ENCODE data around the gene ARHGEF28. TPM values are rescaled to one million over a fixed set of nuclear protein-coding genes. Genes with fewer than 3 reads are reported as not detected.

ARHGEF28 gene
- total and polyA plus RNA-seq, 4 donors: 4.8 to 27.8 (median 12.7) TPM

GRCh38 chr5:73816656-73817420 lies 190.8 kb downstream of the ARHGEF28 start:
- Histone ChIP-seq H3K36me3 (ENCODE audit: control insufficient read depth in 1 of 2, insufficient read depth in 2 of 2, low read length in 1 of 2) (no peaks in the 10 kb centered on the region), H3K27me3 (ENCODE audit: control insufficient read depth in 1 of 2, insufficient read depth in 2 of 2, low read length in 1 of 2) (no peaks in the 10 kb centered on the region), H3K4me3 (ENCODE audit: low read length in 2 of 2) (no peak overlapping the region), H3K27ac (ENCODE audit: low read depth in 1 of 2, low read length in 2 of 2) (peak overlapping the region; percentile 49 to 75), H3K9me3 (ENCODE audit: control insufficient read depth, low read length) (no peaks in the 10 kb centered on the region), H3K4me1 (ENCODE audit: control insufficient read depth in 1 of 2, insufficient read depth in 2 of 2, low read length in 2 of 2) (peaks cover 7 to 12% of the 10 kb centered on the region in 2 donors)
- ATAC-seq (ENCODE audit: low FRiP score) (no peak), DNase-seq (no peak)
- intact Hi-C loops (cut with DNase I): no loop called here
- WGBS, 2 donors: 62 to 66% methylated on average over 5 of the region's 5 CpGs

GRCh38 chr5:73818357-73818756 lies 192.4 kb downstream of the ARHGEF28 start:
- H3K36me3 ChIP-seq (ENCODE audit: control insufficient read depth in 1 of 2, insufficient read depth in 2 of 2, low read length in 1 of 2): no peaks in the 10 kb centered on the region
- DNase-seq: no peak
- no peaks in the 10 kb centered on the region for H3K27me3 ChIP-seq (ENCODE audit: control insufficient read depth in 1 of 2, insufficient read depth in 2 of 2, low read length in 1 of 2)
- H3K4me1 ChIP-seq (ENCODE audit: control insufficient read depth in 1 of 2, insufficient read depth in 2 of 2, low read length in 2 of 2): peaks cover 7 to 12% of the 10 kb centered on the region in 2 donors
- no peak for ATAC-seq (ENCODE audit: low FRiP score)
- intact Hi-C loops (cut with DNase I): no loop called here
- H3K9me3 ChIP-seq (ENCODE audit: control insufficient read depth, low read length): no peaks in the 10 kb centered on the region
- H3K4me3 ChIP-seq (ENCODE audit: low read length in 2 of 2): no peak overlapping the region
- H3K27ac ChIP-seq (ENCODE audit: low read depth in 1 of 2, low read length in 2 of 2): no peak overlapping the region

GRCh38 chr5:73820326-73820725 lies 194.3 kb downstream of the ARHGEF28 start:
- Histone ChIP-seq H3K9me3 (ENCODE audit: control insufficient read depth, low read length) (no peaks in the 10 kb centered on the region), H3K27ac (ENCODE audit: low read depth in 1 of 2, low read length in 2 of 2) (peak overlapping the region in 1 of 2 donors; percentile 11), H3K27me3 (ENCODE audit: control insufficient read depth in 1 of 2, insufficient read depth in 2 of 2, low read length in 1 of 2) (no peaks in the 10 kb centered on the region), H3K4me1 (ENCODE audit: control insufficient read depth in 1 of 2, insufficient read depth in 2 of 2, low read length in 2 of 2) (peaks cover 7 to 12% of the 10 kb centered on the region in 2 donors), H3K4me3 (ENCODE audit: low read length in 2 of 2) (no peak overlapping the region), H3K36me3 (ENCODE audit: control insufficient read depth in 1 of 2, insufficient read depth in 2 of 2, low read length in 1 of 2) (no peaks in the 10 kb centered on the region)
- DNase-seq: no peak
- intact Hi-C loops (cut with DNase I): no loop called here
- WGBS, 2 donors: 89 to 90% methylated on average over 2 of the region's 2 CpGs
- no peak for ATAC-seq (ENCODE audit: low FRiP score)

GRCh38 chr5:73821003-73821402 lies 195.0 kb downstream of the ARHGEF28 start:
- 34 to 39% methylated on average over 4 of the region's 4 CpGs for WGBS, 2 donors
- H3K4me1 ChIP-seq (ENCODE audit: control insufficient read depth in 1 of 2, insufficient read depth in 2 of 2, low read length in 2 of 2): peaks cover 10 to 15% of the 10 kb centered on the region in 2 donors
- no peaks in the 10 kb centered on the region for H3K27me3 ChIP-seq (ENCODE audit: control insufficient read depth in 1 of 2, insufficient read depth in 2 of 2, low read length in 1 of 2)
- intact Hi-C loops (cut with DNase I): no loop called here
- H3K27ac ChIP-seq (ENCODE audit: low read depth in 1 of 2, low read length in 2 of 2): peak overlapping the region in 1 of 2 donors; percentile 11
- H3K36me3 ChIP-seq (ENCODE audit: control insufficient read depth in 1 of 2, insufficient read depth in 2 of 2, low read length in 1 of 2): no peaks in the 10 kb centered on the region
- H3K9me3 ChIP-seq (ENCODE audit: control insufficient read depth, low read length): no peaks in the 10 kb centered on the region
- H3K4me3 ChIP-seq (ENCODE audit: low read length in 2 of 2): no peak overlapping the region
- no peak for ATAC-seq (ENCODE audit: low FRiP score)
- no peak for DNase-seq

GRCh38 chr5:73822278-73822988 lies 196.4 kb downstream of the ARHGEF28 start:
- H3K36me3 ChIP-seq (ENCODE audit: control insufficient read depth in 1 of 2, insufficient read depth in 2 of 2, low read length in 1 of 2): no peaks in the 10 kb centered on the region
- 51 to 56% methylated on average over 2 of the region's 2 CpGs for WGBS, 2 donors
- H3K4me3 ChIP-seq (ENCODE audit: low read length in 2 of 2): no peak overlapping the region
- H3K27ac ChIP-seq (ENCODE audit: low read depth in 1 of 2, low read length in 2 of 2): peak overlapping the region; percentile 38 to 61
- peaks cover 10 to 17% of the 10 kb centered on the region in 2 donors for H3K4me1 ChIP-seq (ENCODE audit: control insufficient read depth in 1 of 2, insufficient read depth in 2 of 2, low read length in 2 of 2)
- H3K27me3 ChIP-seq (ENCODE audit: control insufficient read depth in 1 of 2, insufficient read depth in 2 of 2, low read length in 1 of 2): no peaks in the 10 kb centered on the region
- no peaks in the 10 kb centered on the region for H3K9me3 ChIP-seq (ENCODE audit: control insufficient read depth, low read length)
- intact Hi-C loops (cut with DNase I): no loop called here
- ATAC-seq (ENCODE audit: low FRiP score) (no peak), DNase-seq (no peak)

- WGBS, 2 donors: 25 to 41% methylated on average over 4 of the region's 4 CpGs
- H3K9me3 ChIP-seq (ENCODE audit: control insufficient read depth, low read length): no peaks in the 10 kb centered on the region
- no peak overlapping the region for H3K4me3 ChIP-seq (ENCODE audit: low read length in 2 of 2)
- intact Hi-C loops (cut with DNase I): no loop called here
- no peaks in the 10 kb centered on the region for H3K36me3 ChIP-seq (ENCODE audit: control insufficient read depth in 1 of 2, insufficient read depth in 2 of 2, low read length in 1 of 2)
- DNase-seq (no peak), ATAC-seq (ENCODE audit: low FRiP score) (no peak)
- no peaks in the 10 kb centered on the region for H3K27me3 ChIP-seq (ENCODE audit: control insufficient read depth in 1 of 2, insufficient read depth in 2 of 2, low read length in 1 of 2)
- no peak overlapping the region for H3K27ac ChIP-seq (ENCODE audit: low read depth in 1 of 2, low read length in 2 of 2)
- peaks cover 8 to 17% of the 10 kb centered on the region in 2 donors for H3K4me1 ChIP-seq (ENCODE audit: control insufficient read depth in 1 of 2, insufficient read depth in 2 of 2, low read length in 2 of 2)
Measured at GRCh38 chr5:73822989-73823339, 197.0 kb downstream of the ARHGEF28 start.

- no peak for DNase-seq
- Histone ChIP-seq H3K27ac (ENCODE audit: low read depth in 1 of 2, low read length in 2 of 2) (peak overlapping the region in 1 of 2 donors; percentile 44), H3K9me3 (ENCODE audit: control insufficient read depth, low read length) (no peaks in the 10 kb centered on the region), H3K27me3 (ENCODE audit: control insufficient read depth in 1 of 2, insufficient read depth in 2 of 2, low read length in 1 of 2) (no peaks in the 10 kb centered on the region), H3K36me3 (ENCODE audit: control insufficient read depth in 1 of 2, insufficient read depth in 2 of 2, low read length in 1 of 2) (no peaks in the 10 kb centered on the region), H3K4me3 (ENCODE audit: low read length in 2 of 2) (no peak overlapping the region), H3K4me1 (ENCODE audit: control insufficient read depth in 1 of 2, insufficient read depth in 2 of 2, low read length in 2 of 2) (peaks cover 8 to 16% of the 10 kb centered on the region in 2 donors)
- WGBS, 2 donors: 56 to 80% methylated on average over 1 of the region's 1 CpG
- intact Hi-C loops (cut with DNase I): no loop called here
- no peak for ATAC-seq (ENCODE audit: low FRiP score)
Measured at GRCh38 chr5:73823508-73823925, 197.5 kb downstream of the ARHGEF28 start.

- DNase-seq (no peak), ATAC-seq (ENCODE audit: low FRiP score) (no peak)
- Histone ChIP-seq H3K27me3 (ENCODE audit: control insufficient read depth in 1 of 2, insufficient read depth in 2 of 2, low read length in 1 of 2) (no peaks in the 10 kb centered on the region), H3K27ac (ENCODE audit: low read depth in 1 of 2, low read length in 2 of 2) (peak overlapping the region in 1 of 2 donors; percentile 95), H3K4me3 (ENCODE audit: low read length in 2 of 2) (no peak overlapping the region), H3K9me3 (ENCODE audit: control insufficient read depth, low read length) (no peaks in the 10 kb centered on the region), H3K4me1 (ENCODE audit: control insufficient read depth in 1 of 2, insufficient read depth in 2 of 2, low read length in 2 of 2) (peaks cover 8 to 14% of the 10 kb centered on the region in 2 donors), H3K36me3 (ENCODE audit: control insufficient read depth in 1 of 2, insufficient read depth in 2 of 2, low read length in 1 of 2) (no peaks in the 10 kb centered on the region)
- WGBS, 2 donors: 95 to 97% methylated on average over 7 of the region's 7 CpGs
- intact Hi-C loops (cut with DNase I): no loop called here
Measured at GRCh38 chr5:73825199-73825598, 199.2 kb downstream of the ARHGEF28 start.

GRCh38 chr5:73825736-73826135 lies 199.7 kb downstream of the ARHGEF28 start:
- Histone ChIP-seq H3K36me3 (ENCODE audit: control insufficient read depth in 1 of 2, insufficient read depth in 2 of 2, low read length in 1 of 2) (no peaks in the 10 kb centered on the region), H3K9me3 (ENCODE audit: control insufficient read depth, low read length) (no peaks in the 10 kb centered on the region), H3K27ac (ENCODE audit: low read depth in 1 of 2, low read length in 2 of 2) (peak overlapping the region; percentile 95), H3K4me1 (ENCODE audit: control insufficient read depth in 1 of 2, insufficient read depth in 2 of 2, low read length in 2 of 2) (peaks cover 11 to 14% of the 10 kb centered on the region in 2 donors), H3K27me3 (ENCODE audit: control insufficient read depth in 1 of 2, insufficient read depth in 2 of 2, low read length in 1 of 2) (no peaks in the 10 kb centered on the region), H3K4me3 (ENCODE audit: low read length in 2 of 2) (no peak overlapping the region)
- intact Hi-C loops (cut with DNase I): no loop called here
- ATAC-seq (ENCODE audit: low FRiP score): no peak
- no peak for DNase-seq
